Islet of Langerhans (tissue), 1 donor: ENCODE measurements around the gene ACOT7.

Experiments used
- FAIRE-seq: peaks from one replicate; lab custom pipeline; 2011; peaks lifted over from hg19 to GRCh38; lab: Jason Lieb, UNC

ACOT7 gene

GRCh38 chr1:6281511-6282402 lies 111.8 kb downstream of the ACOT7 start:
- FAIRE-seq: no peak

- FAIRE-seq: no peak
These were observed 112.7 kb downstream of the ACOT7 start for GRCh38 chr1:6280761-6281451.

GRCh38 chr1:6279613-6280383 lies 113.8 kb downstream of the ACOT7 start:
- no peak for FAIRE-seq

- FAIRE-seq: no peak
These were observed 114.5 kb downstream of the ACOT7 start for GRCh38 chr1:6279066-6279465.

GRCh38 chr1:6278263-6278662 lies 115.3 kb downstream of the ACOT7 start:
- no peak for FAIRE-seq

GRCh38 chr1:6276811-6277555 lies 116.6 kb downstream of the ACOT7 start:
- FAIRE-seq: no peak

- no peak for FAIRE-seq
These were observed 117.5 kb downstream of the ACOT7 start for GRCh38 chr1:6275826-6276782.

- no peak for FAIRE-seq
These were observed 118.9 kb downstream of the ACOT7 start for GRCh38 chr1:6274622-6275139.

- FAIRE-seq: no peak
These were observed 119.5 kb downstream of the ACOT7 start for GRCh38 chr1:6274102-6274501.

- no peak for FAIRE-seq
These were observed 120.1 kb downstream of the ACOT7 start for GRCh38 chr1:6273380-6273891.

GRCh38 chr1:6272868-6273267 lies 120.7 kb downstream of the ACOT7 start:
- no peak for FAIRE-seq

- no peak for FAIRE-seq
These were observed 121.1 kb downstream of the ACOT7 start for GRCh38 chr1:6272452-6272851.

- FAIRE-seq: no peak
These were observed 122.0 kb downstream of the ACOT7 start for GRCh38 chr1:6271554-6271953.

- FAIRE-seq: no peak
These were observed 122.6 kb downstream of the ACOT7 start for GRCh38 chr1:6271006-6271405.

GRCh38 chr1:6270401-6270800 lies 123.2 kb downstream of the ACOT7 start:
- no peak for FAIRE-seq

GRCh38 chr1:6269720-6270400 lies 123.7 kb downstream of the ACOT7 start:
- FAIRE-seq: no peak

- no peak for FAIRE-seq
These were observed 124.3 kb downstream of the ACOT7 start for GRCh38 chr1:6269296-6269695.

GRCh38 chr1:6268415-6268814 lies 125.2 kb downstream of the ACOT7 start:
- FAIRE-seq: no peak

- no peak for FAIRE-seq
These were observed 125.8 kb downstream of the ACOT7 start for GRCh38 chr1:6267686-6268322.
